SK-N-MC (cell line): ENCODE measurements around the gene CADPS2.

Experiments
- EZH2 ChIP-seq: fragments of 200-600 bp; sonication (generic); IDR thresholded peaks from one replicate; pipeline ENCODE4 v1.6.1; 2017; ENCODE audit warnings: antibody characterized with exemption
- FOXP2 ChIP-seq: optimal IDR thresholded peaks from 2 replicates; pipeline ENCODE3; 2011; ENCODE audit warnings: mild to moderate bottlenecking, moderate library complexity; ENCODE audit not compliant: insufficient read depth; ENCODE audit errors: extremely low read length, control extremely low read depth

DNA sequence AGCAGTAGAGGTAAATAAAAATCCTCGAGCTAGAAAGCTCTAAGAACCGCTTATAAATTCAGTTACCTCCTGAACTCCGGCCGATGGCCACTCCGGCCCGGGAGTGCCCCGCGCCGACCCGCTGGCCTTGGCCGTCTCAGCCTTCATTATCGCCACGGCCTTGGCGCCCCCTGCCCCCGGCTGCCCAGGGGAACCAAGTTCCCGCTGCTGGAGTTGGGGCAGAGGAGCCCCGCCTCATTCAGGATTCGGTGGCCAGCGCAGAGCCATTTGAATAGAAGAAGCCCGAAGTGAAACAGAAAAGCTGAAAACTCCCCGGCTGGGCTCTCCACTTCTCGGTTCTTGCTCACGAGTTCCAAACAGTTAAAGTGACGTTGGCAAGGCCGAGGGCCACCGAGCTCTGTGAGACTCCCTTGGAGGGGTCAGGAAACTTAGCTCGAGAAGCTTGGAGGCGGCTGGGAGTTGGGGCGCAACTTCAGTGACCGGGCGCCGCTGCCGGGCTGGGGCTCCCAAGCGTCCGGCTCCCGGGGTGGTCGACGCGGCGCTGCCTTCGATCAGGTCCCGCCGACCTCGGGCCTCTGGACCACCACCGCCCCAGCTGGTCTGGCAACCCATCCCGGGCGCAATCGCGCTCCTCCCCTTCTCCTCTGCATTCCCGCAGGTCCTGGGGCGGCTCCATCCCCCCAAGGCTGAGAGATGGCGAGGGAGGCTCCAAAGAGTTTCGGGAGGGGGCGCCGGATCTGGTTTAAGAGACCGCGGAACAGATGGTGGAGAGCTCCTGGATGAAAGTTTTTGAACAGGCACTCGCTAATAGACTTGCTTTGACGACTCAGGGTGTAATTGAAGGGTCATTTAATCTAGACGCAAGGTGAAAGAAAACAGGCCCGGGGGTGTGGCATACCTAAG, 575.9 kb downstream of the CADPS2 start:
- TF ChIP-seq EZH2 (no peak), FOXP2 (no peak)
